SH-SY5Y (cell line): ENCODE results near the gene FAP.

ENCODE experiments used
- GATA2 ChIP-seq: IDR thresholded peaks from 2 replicates; pipeline ENCODE4 v1.6.1; 2011; ENCODE audit warnings: mild to moderate bottlenecking, low read depth, low read length
- GATA3 ChIP-seq: IDR thresholded peaks from 2 replicates; pipeline ENCODE4 v1.6.1; 2011; ENCODE audit warnings: low read depth, mild to moderate bottlenecking, low read length, moderate library complexity

- TF ChIP-seq GATA2 (no peak), GATA3 (no peak)
These were observed 1.3 kb upstream of the FAP start for GRCh38 chr2:162244541-162245031.
